ENCODE data around the gene LETMD1. TPM values are rescaled to one million over a fixed set of nuclear protein-coding genes. Genes with fewer than 3 reads are reported as not detected.

Gene LETMD1
- total RNA-seq, 1 experiment from 2014 or later = 65.8 TPM

DNA sequence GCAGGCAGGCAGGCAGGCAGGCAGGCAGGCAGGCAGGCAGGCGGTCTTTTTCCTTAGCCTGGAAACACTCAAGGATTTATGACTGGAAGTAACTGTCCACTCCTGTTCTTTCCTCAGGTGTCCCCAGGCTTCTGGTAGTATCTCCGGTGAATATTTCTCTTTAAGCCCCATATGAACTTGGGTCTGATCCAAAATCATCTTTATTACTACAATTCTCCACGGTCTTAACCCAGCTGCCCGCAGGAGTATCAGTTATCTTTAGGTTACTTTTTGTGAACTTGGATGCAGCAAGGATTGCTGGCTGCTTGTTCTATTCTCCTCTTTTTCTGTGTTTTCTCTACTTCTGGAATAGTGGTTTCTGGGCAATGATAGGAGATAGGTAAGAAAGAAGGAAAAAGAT lies 32.0 kb downstream of the LETMD1 start:
- Mint-ChIP-seq H3K27ac (ENCODE audit: low read depth, unreplicated experiment) (no peak overlapping the region), H3K27me3 (ENCODE audit: insufficient read depth, unreplicated experiment) (no peaks in the 10 kb centered on the region), H3K4me3 (ENCODE audit: unreplicated experiment) (no peak overlapping the region), H3K4me1 (ENCODE audit: insufficient read depth, unreplicated experiment) (peaks cover 22% of the 10 kb centered on the region), H3K9me3 (ENCODE audit: unreplicated experiment) (no peaks in the 10 kb centered on the region), H3K36me3 (ENCODE audit: insufficient read depth, unreplicated experiment) (peaks cover 27% of the 10 kb centered on the region)
- DNase-seq (ENCODE audit: unreplicated experiment) = no peak
- intact Hi-C loops (cut with micrococcal nuclease) = no loop called here
- no peak for TF ChIP-seq CTCF (IDR thresholded peaks at IDR 0.05; ENCODE audit: unreplicated experiment)
- ChIA-PET POLR2A (interaction anchor here (0.6 to 4.0 kb wide), 6 partner anchors 8 to 175 kb away, joined by 3 to 70 read pairs (median 20); partner anchors contain the start of gene LETMD1), CTCF (interaction anchor here (0.7 kb wide), 1 partner anchor 33 kb away, joined by 3 read pairs; no protein-coding TSS in a partner anchor)
- BruUV-seq (replicated peaks) = no TSS peak

- Mint-ChIP-seq H3K9me3 (ENCODE audit: unreplicated experiment) (no peaks in the 10 kb centered on the region), H3K4me1 (ENCODE audit: insufficient read depth, unreplicated experiment) (peaks cover 22% of the 10 kb centered on the region), H3K27ac (ENCODE audit: low read depth, unreplicated experiment) (no peak overlapping the region), H3K4me3 (ENCODE audit: unreplicated experiment) (peak overlapping the region; percentile 88), H3K27me3 (ENCODE audit: insufficient read depth, unreplicated experiment) (no peaks in the 10 kb centered on the region), H3K36me3 (ENCODE audit: insufficient read depth, unreplicated experiment) (peaks cover 20% of the 10 kb centered on the region)
- CTCF ChIA-PET = interaction anchor here (0.7 to 1.7 kb wide), 3 partner anchors 20 to 259 kb away, joined by 4 to 7 read pairs (median 5); no protein-coding TSS in a partner anchor
- POLR2A ChIA-PET = interaction anchor here (0.6 to 4.0 kb wide), 15 partner anchors 9 to 304 kb away, joined by 3 to 70 read pairs (median 3); partner anchors contain the start of gene LETMD1
- intact Hi-C loops (cut with micrococcal nuclease) = no loop called here
- no peak for DNase-seq (ENCODE audit: unreplicated experiment)
- no peak for TF ChIP-seq CTCF (IDR thresholded peaks at IDR 0.05; ENCODE audit: unreplicated experiment)
- no TSS peak for BruUV-seq (replicated peaks)
Measured at GRCh38 chr12:51081421-51081820, 33.3 kb downstream of the LETMD1 start.

DNA sequence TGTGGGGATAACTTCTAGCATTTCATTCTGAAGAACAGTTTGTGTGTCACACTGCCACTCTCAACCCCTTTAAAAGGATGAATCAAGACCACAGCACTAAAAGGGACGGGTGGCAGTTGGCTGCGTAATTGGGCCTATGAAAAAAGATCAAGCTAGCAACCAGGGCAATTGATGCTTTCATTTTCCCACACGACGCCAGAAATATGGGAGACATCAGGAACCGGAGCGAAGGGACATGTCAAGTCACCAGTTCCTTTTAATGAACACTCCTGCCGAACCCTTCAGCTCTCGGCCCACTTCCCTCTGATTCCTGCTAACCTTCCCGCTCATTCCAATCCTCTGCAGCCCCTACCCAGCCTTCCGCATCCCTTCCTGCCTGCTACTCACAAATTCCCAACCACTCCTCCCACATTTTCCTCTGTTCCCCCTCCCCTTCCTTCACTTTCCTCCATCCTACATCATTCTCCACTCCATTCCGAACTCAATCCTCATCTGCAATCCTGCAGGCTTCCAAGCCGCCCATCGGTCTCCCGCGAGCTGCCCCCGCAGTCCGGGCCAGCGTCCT lies 34.5 kb downstream of the LETMD1 start:
- Mint-ChIP-seq H3K27ac (ENCODE audit: low read depth, unreplicated experiment) (peak overlapping the region; percentile 46), H3K4me3 (ENCODE audit: unreplicated experiment) (peak overlapping the region; percentile 88), H3K36me3 (ENCODE audit: insufficient read depth, unreplicated experiment) (peaks cover 24% of the 10 kb centered on the region), H3K9me3 (ENCODE audit: unreplicated experiment) (no peaks in the 10 kb centered on the region), H3K4me1 (ENCODE audit: insufficient read depth, unreplicated experiment) (peaks cover 19% of the 10 kb centered on the region), H3K27me3 (ENCODE audit: insufficient read depth, unreplicated experiment) (no peaks in the 10 kb centered on the region)
- TSS peak; percentile 38 for BruUV-seq (replicated peaks)
- intact Hi-C loops (cut with micrococcal nuclease) = loop anchor here (2.0 kb wide), 1 partner anchor 34 kb away; the partner anchor contains the start of gene LETMD1
- DNase-seq (ENCODE audit: unreplicated experiment) = peak; percentile 31
- TF ChIP-seq CTCF (IDR thresholded peaks at IDR 0.05; ENCODE audit: unreplicated experiment) = no peak
- ChIA-PET CTCF (interaction anchor here (0.5 to 1.7 kb wide), 4 partner anchors 16 to 1116 kb away, joined by 3 to 7 read pairs (median 4); no protein-coding TSS in a partner anchor), POLR2A (interaction anchor here (0.5 to 4.0 kb wide), 35 partner anchors 9 to 883 kb away, joined by 3 to 70 read pairs (median 4); partner anchors contain the start of genes DAZAP2, LETMD1 and SLC11A2)

- H3K4me1 Mint-ChIP-seq (ENCODE audit: insufficient read depth, unreplicated experiment) = peaks cover 13% of the 10 kb centered on the region
- POLR2A ChIA-PET = interaction anchor here (0.6 to 4.0 kb wide), 39 partner anchors 9 to 320 kb away, joined by 3 to 70 read pairs (median 4); partner anchors contain the start of genes DAZAP2, LETMD1 and SLC11A2
- no TSS peak for BruUV-seq (replicated peaks)
Measured at GRCh38 chr12:51083126-51083833, 35.2 kb downstream of the LETMD1 start, which contains the start of gene CSRNP2. Gene CSRNP2 (minus strand): TSS chr12:51083596. CDS start chr12:51076561, 7,035 bp downstream.

More at GRCh38 chr12:51083126-51083833, 35.2 kb downstream of the LETMD1 start, which contains the start of gene CSRNP2:
- H3K9me3 Mint-ChIP-seq (ENCODE audit: unreplicated experiment) = no peaks in the 10 kb centered on the region
- H3K27ac Mint-ChIP-seq (ENCODE audit: low read depth, unreplicated experiment) = peak within 1 kb of the TSS; percentile 46
- intact Hi-C loops (cut with micrococcal nuclease) = loop anchor here (2.0 kb wide), 1 partner anchor 34 kb away; the partner anchor contains the start of gene LETMD1
- no peak for TF ChIP-seq CTCF (IDR thresholded peaks at IDR 0.05; ENCODE audit: unreplicated experiment)
- peak within 1 kb of the TSS; percentile 88 for H3K4me3 Mint-ChIP-seq (ENCODE audit: unreplicated experiment)
- H3K36me3 Mint-ChIP-seq (ENCODE audit: insufficient read depth, unreplicated experiment) = peaks cover 24% of the 10 kb centered on the region
- no peaks in the 10 kb centered on the region for H3K27me3 Mint-ChIP-seq (ENCODE audit: insufficient read depth, unreplicated experiment)
- DNase-seq (ENCODE audit: unreplicated experiment) = peak; percentile 93
- CTCF ChIA-PET = interaction anchor here (0.6 to 1.7 kb wide), 8 partner anchors 10 to 1117 kb away, joined by 3 to 7 read pairs (median 3); no protein-coding TSS in a partner anchor
